Upper lobe of left lung (tissue), 6 donors: Measurements from ENCODE around the gene CTCFL. TPM values are rescaled to one million over a fixed set of nuclear protein-coding genes. Genes with fewer than 3 reads are reported as not detected.
"Not testable (repeated sequence)": the region's sequence is repeated elsewhere in the genome, so short reads cannot be mapped to it uniquely, and the experiment has no call there.

Source experiments
- ATAC-seq, 2 donors: fragments of 200-7000 bp; cut with Tn5 transposase; one replicate each; pipeline ENCODE4 v1.9.1; 2022; ENCODE audit warnings: mild to moderate bottlenecking in 2 of 2, moderate library complexity in 2 of 2; ENCODE audit not compliant: low FRiP score in 2 of 2
- DNase-seq, 2 donors: peaks; one replicate each; pipeline ENCODE4 v3.0.0-alpha.2; 2019 to 2020
- H3K27ac ChIP-seq, 4 donors: fragments of 200-600 bp; sonication (generic); one replicate each; pipeline ENCODE4 v1.5.1; 2016 to 2019
- H3K27me3 ChIP-seq, 4 donors: fragments of 200-600 bp; sonication (generic); one replicate each; pipeline ENCODE4 v1.5.1; 2017 to 2019
- H3K36me3 ChIP-seq, 4 donors: fragments of 200-600 bp; sonication (generic); one replicate each; pipeline ENCODE4 v1.5.1; 2016 to 2019
- H3K4me1 ChIP-seq, 4 donors: fragments of 200-600 bp; sonication (generic); one replicate each; pipeline ENCODE4 v1.5.1; 2018 to 2019
- H3K4me3 ChIP-seq, 4 donors: fragments of 200-600 bp; sonication (generic); one replicate each; pipeline ENCODE4 v1.5.1; 2017 to 2019; ENCODE audit warnings: mild to moderate bottlenecking in 2 of 4, moderate library complexity in 1 of 4
- H3K9me3 ChIP-seq, 4 donors: fragments of 200-600 bp; sonication (generic); one replicate each; pipeline ENCODE4 v1.5.1; 2018 to 2019
- CTCF ChIP-seq, 6 experiments: fragments of 450-650 bp in 4 of 6; fragments of 200-600 bp in 2 of 6; sonication (generic) in 2 of 6; IDR thresholded peaks; one replicate each; pipeline ENCODE4 v1.5.1; 2016 to 2019; ENCODE audit warnings: antibody characterized with exemption in 6 of 6
- EP300 ChIP-seq, 4 donors: sonication (generic); formaldehyde crosslinking; IDR thresholded peaks; one replicate each; pipeline ENCODE4 v1.5.1; 2017; ENCODE audit warnings: antibody characterized with exemption in 4 of 4, control low read depth in 2 of 4
- POLR2A ChIP-seq, 4 donors: fragments of 450-650 bp; IDR thresholded peaks; one replicate each; pipeline ENCODE4 v1.5.1; 2016 to 2017; ENCODE audit warnings: antibody characterized with exemption in 4 of 4, mild to moderate bottlenecking in 2 of 4
- POLR2AphosphoS5 ChIP-seq, 2 donors: sonication (generic); formaldehyde crosslinking; IDR thresholded peaks; one replicate each; pipeline ENCODE4 v1.5.1; 2017; ENCODE audit warnings: antibody characterized with exemption in 2 of 2
- WGBS, 2 donors: methylation state at CpG; one replicate each; pipeline ENCODE4 v1.1.5; 2017 to 2018; 5-methylcytosine and 5-hydroxymethylcytosine counted together
- total RNA-seq, 6 donors: library from RNA; depleted of rRNA in 4 of 6; stranded (reverse); fragments of >200 nt in 4 of 6; gene quantifications; one replicate each; pipeline versions ENCODE4 v1.1.0 to v1.2.1, GENCODE V29; 2016 to 2021
- donor health status: DM: no; HTN: no; CAD: no; lungs with moderate emphysema.
- donor health status: DM: no; HTN: yes; CAD: no; lungs with severe emphysema.

CTCFL gene
- total RNA-seq, 6 donors from 2014 or later = 0.11 to 0.17 (median 0.14) TPM; not detected in 3

- no peak for ATAC-seq
- H3K9me3 ChIP-seq = no peaks in the 10 kb centered on the region
- H3K27ac ChIP-seq = no peak overlapping the region
- no peaks in the 10 kb centered on the region for H3K27me3 ChIP-seq
- TF ChIP-seq EP300 (IDR thresholded peaks at IDR 0.05) (no peak), CTCF (IDR thresholded peaks at IDR 0.05) (no peak), POLR2A (IDR thresholded peaks at IDR 0.05) (no peak), POLR2AphosphoS5 (IDR thresholded peaks at IDR 0.05) (no peak)
- peaks cover 0 to 8% (median 5%) of the 10 kb centered on the region in 4 donors for H3K4me1 ChIP-seq
- no peak for DNase-seq
- H3K36me3 ChIP-seq = no peaks in the 10 kb centered on the region
- WGBS, 2 donors = 60 to 68% methylated on average over 6 of the region's 6 CpGs
- H3K4me3 ChIP-seq = no peak overlapping the region
These were observed 33.6 kb downstream of the CTCFL start for GRCh38 chr20:57491373-57491772.

- not testable (repeated sequence) for H3K4me3 ChIP-seq, H3K36me3 ChIP-seq
These were observed 36.7 kb downstream of the CTCFL start for GRCh38 chr20:57488277-57488676.

GRCh38 chr20:57485770-57486169, 39.2 kb downstream of the CTCFL start:
- Histone ChIP-seq H3K27ac (no peak overlapping the region), H3K27me3 (no peaks in the 10 kb centered on the region), H3K9me3 (no peaks in the 10 kb centered on the region), H3K36me3 (no peaks in the 10 kb centered on the region), H3K4me1 (no peaks in the 10 kb centered on the region), H3K4me3 (no peak overlapping the region)
- no peak for ATAC-seq
- TF ChIP-seq EP300 (IDR thresholded peaks at IDR 0.05) (no peak), POLR2AphosphoS5 (IDR thresholded peaks at IDR 0.05) (no peak), POLR2A (IDR thresholded peaks at IDR 0.05) (no peak), CTCF (IDR thresholded peaks at IDR 0.05) (no peak)
- WGBS, 2 donors = 80 to 91% methylated on average over 1 of the region's 1 CpG
- no peak for DNase-seq

More at GRCh38 chr20:57488277-57488676, 36.7 kb downstream of the CTCFL start:
- H3K27ac ChIP-seq, DNase-seq, H3K9me3 ChIP-seq, ATAC-seq, H3K27me3 ChIP-seq, H3K4me1 ChIP-seq: not testable (repeated sequence)
- WGBS, 2 donors = 93 to 96% methylated on average over 5 of the region's 5 CpGs

- Histone ChIP-seq H3K9me3 (no peaks in the 10 kb centered on the region), H3K4me3 (no peak overlapping the region), H3K27ac (no peak overlapping the region), H3K27me3 (no peaks in the 10 kb centered on the region), H3K36me3 (no peaks in the 10 kb centered on the region), H3K4me1 (no peaks in the 10 kb centered on the region)
- no peak for DNase-seq
- TF ChIP-seq POLR2A (IDR thresholded peaks at IDR 0.05) (no peak), EP300 (IDR thresholded peaks at IDR 0.05) (no peak), POLR2AphosphoS5 (IDR thresholded peaks at IDR 0.05) (no peak), CTCF (IDR thresholded peaks at IDR 0.05) (no peak)
- no peak for ATAC-seq
- WGBS, 2 donors = 86 to 97% methylated on average over 8 of the region's 8 CpGs
These were observed 40.2 kb downstream of the CTCFL start for GRCh38 chr20:57484772-57485171.

GRCh38 chr20:57483287-57484050, 41.5 kb downstream of the CTCFL start:
- Histone ChIP-seq H3K27ac (no peak overlapping the region), H3K4me1 (no peaks in the 10 kb centered on the region), H3K4me3 (no peak overlapping the region), H3K9me3 (no peaks in the 10 kb centered on the region), H3K36me3 (no peaks in the 10 kb centered on the region), H3K27me3 (no peaks in the 10 kb centered on the region)
- DNase-seq (no peak), ATAC-seq (no peak)
- no peak for TF ChIP-seq POLR2A (IDR thresholded peaks at IDR 0.05)
- no peak for TF ChIP-seq POLR2AphosphoS5 (IDR thresholded peaks at IDR 0.05)
- no peak for TF ChIP-seq EP300 (IDR thresholded peaks at IDR 0.05)
- no peak for TF ChIP-seq CTCF (IDR thresholded peaks at IDR 0.05)
- WGBS, 2 donors = 92 to 97% methylated on average over 19 of the region's 19 CpGs
